H1 (cell line): ENCODE results near the gene RAB9B. TPM values are rescaled to one million over a fixed set of nuclear protein-coding genes. Genes with fewer than 3 reads are reported as not detected.

ENCODE experiments used
- CTCF ChIA-PET: fragments of 300-600 bp; sonication (Branson Sonifier 250); formaldehyde crosslinking; loops from one replicate; lab custom pipeline; 2021; ENCODE audit not compliant: partially characterized antibody; lab: Charles Lee
- POLR2A ChIA-PET: fragments of 300-600 bp; sonication (Branson Sonifier 250); formaldehyde crosslinking; loops from one replicate; lab custom pipeline; 2021; ENCODE audit warnings: inconsistent platforms; ENCODE audit not compliant: partially characterized antibody; lab: Charles Lee
- DNase-seq, 2 experiments: peaks; one replicate each; pipeline versions ENCODE4 v3.0.0 to v3.0.0-alpha.2; 2010 to 2022; ENCODE audit warnings: low spot score in 2 of 2, low read depth in 1 of 2, mixed read lengths in 1 of 2
- FAIRE-seq: peaks from 2 replicates; lab custom pipeline; 2011; peaks lifted over from hg19 to GRCh38; lab: Jason Lieb, UNC
- H2AFZ ChIP-seq: 2 replicates; pipeline ENCODE4 v1.8.1; 2012; ENCODE audit warnings: low read length, inconsistent platforms
- H2AK5ac ChIP-seq: 2 replicates; pipeline ENCODE4 v1.6.1; 2013; ENCODE audit warnings: low read depth, low read length
- H2BK120ac ChIP-seq: replicated peaks from 2 replicates; pipeline ENCODE3; 2013; ENCODE audit warnings: low read depth, low read length, inconsistent platforms
- H2BK12ac ChIP-seq: 2 replicates; pipeline ENCODE4 v1.6.1; 2013; ENCODE audit warnings: low read depth, low read length
- H2BK15ac ChIP-seq: 2 replicates; pipeline ENCODE4 v1.6.1; 2013; ENCODE audit warnings: low read length
- H2BK20ac ChIP-seq: 2 replicates; pipeline ENCODE4 v1.6.1; 2013; ENCODE audit warnings: low read length
- H2BK5ac ChIP-seq: 2 replicates; pipeline ENCODE4 v1.6.1; 2013; ENCODE audit warnings: low read depth, low read length
- H3K14ac ChIP-seq: 2 replicates; pipeline ENCODE4 v1.6.1; 2013; ENCODE audit warnings: inconsistent platforms; ENCODE audit not compliant: insufficient read length
- H3K18ac ChIP-seq: 2 replicates; pipeline ENCODE4 v1.6.1; 2013; ENCODE audit warnings: low read length; ENCODE audit errors: extremely low read depth
- H3K23ac ChIP-seq: 2 replicates; pipeline ENCODE4 v1.6.1; 2013; ENCODE audit warnings: inconsistent platforms; ENCODE audit not compliant: insufficient read length
- H3K23me2 ChIP-seq: 2 replicates; pipeline ENCODE4 v1.6.1; 2013; ENCODE audit warnings: low read depth, low read length
- H3K27ac ChIP-seq: 2 replicates; pipeline ENCODE4 v1.6.1; 2011; ENCODE audit warnings: low read depth, low read length, inconsistent platforms
- H3K27me3 ChIP-seq, 4 experiments: replicated peaks in 1 of 4; 1 replicate in 1 of 4; 2 replicates in 3 of 4; pipeline versions ENCODE4 v1.6.1 to v1.8.1; 2011 to 2013; ENCODE audit warnings: low read length in 3 of 4, mild to moderate bottlenecking in 3 of 4, inconsistent platforms in 2 of 4, mixed read lengths in 2 of 4, moderate library complexity in 1 of 4; ENCODE audit not compliant: control insufficient read depth in 3 of 4, insufficient read depth in 3 of 4; ENCODE audit errors: extremely low read depth in 1 of 4
- H3K36me3 ChIP-seq, 4 experiments: 2 replicates each; pipeline versions ENCODE4 v1.6.1 to v1.8.1; 2011 to 2013; ENCODE audit warnings: mild to moderate bottlenecking in 4 of 4, low read length in 3 of 4, moderate library complexity in 2 of 4, control low read depth in 1 of 4, inconsistent platforms in 1 of 4; ENCODE audit not compliant: insufficient read depth in 4 of 4, control insufficient read depth in 2 of 4
- H3K4ac ChIP-seq: replicated peaks from 2 replicates; pipeline ENCODE3; 2013; ENCODE audit warnings: low read length, low read depth, mixed read lengths, inconsistent platforms; ENCODE audit not compliant: insufficient read length
- H3K4me1 ChIP-seq, 4 experiments: replicated peaks in 1 of 4; 1 replicate in 1 of 4; 2 replicates in 3 of 4; pipeline versions ENCODE4 v1.6.1 to v1.8.1; 2011 to 2013; ENCODE audit warnings: low read length in 3 of 4, inconsistent platforms in 2 of 4, mixed read lengths in 1 of 4; ENCODE audit not compliant: insufficient read depth in 4 of 4, control insufficient read depth in 3 of 4
- H3K4me2 ChIP-seq, 2 experiments: 2 replicates each; pipeline versions ENCODE4 v1.6.1 to v1.8.1; 2011 to 2013; ENCODE audit warnings: low read depth in 2 of 2, low read length in 2 of 2, control low read depth in 1 of 2, inconsistent platforms in 1 of 2, mild to moderate bottlenecking in 1 of 2; ENCODE audit not compliant: insufficient read depth in 1 of 2
- H3K4me3 ChIP-seq, 4 experiments: fragments of 200-600, 300-600 bp in 1 of 4; sonication (generic), shearing (Covaris generic), sonication (Bioruptor Twin) in 1 of 4; 2 replicates each; pipeline versions ENCODE4 v1.5.1 to v1.8.1; 2011 to 2016; ENCODE audit warnings: low read length in 4 of 4, low read depth in 3 of 4, control low read depth in 2 of 4, inconsistent platforms in 2 of 4, mild to moderate bottlenecking in 2 of 4, mixed read lengths in 1 of 4, moderate library complexity in 1 of 4; ENCODE audit not compliant: insufficient read depth in 2 of 4; ENCODE audit errors: extremely low read depth in 1 of 4
- H3K56ac ChIP-seq: replicated peaks from 2 replicates; pipeline ENCODE3; 2013; ENCODE audit warnings: low read depth, mild to moderate bottlenecking, mixed read lengths, low read length, inconsistent platforms; ENCODE audit not compliant: insufficient read length
- H3K79me1 ChIP-seq: 2 replicates; pipeline ENCODE4 v1.6.1; 2013; ENCODE audit warnings: low read depth, low read length, control low read depth
- H3K79me2 ChIP-seq, 2 experiments: 2 replicates each; pipeline versions ENCODE4 v1.6.1 to v1.8.1; 2012 to 2013; ENCODE audit warnings: low read length in 2 of 2, mild to moderate bottlenecking in 2 of 2, inconsistent platforms in 1 of 2; ENCODE audit not compliant: insufficient read depth in 2 of 2, control insufficient read depth in 1 of 2
- H3K9ac ChIP-seq, 4 experiments: replicated peaks in 1 of 4; 1 replicate in 1 of 4; 2 replicates in 3 of 4; pipeline versions ENCODE4 v1.6.1 to v1.8.1; 2011 to 2013; ENCODE audit warnings: low read depth in 3 of 4, low read length in 3 of 4, control low read depth in 2 of 4, mild to moderate bottlenecking in 2 of 4, moderate library complexity in 2 of 4, inconsistent platforms in 1 of 4; ENCODE audit errors: extremely low read depth in 1 of 4
- H3K9me3 ChIP-seq, 2 experiments: 2 replicates each; pipeline versions ENCODE4 v1.6.1 to v1.8.1; 2012 to 2013; ENCODE audit warnings: mild to moderate bottlenecking in 2 of 2, moderate library complexity in 2 of 2, control low read depth in 1 of 2, inconsistent platforms in 1 of 2, low read depth in 1 of 2, low read length in 1 of 2, mixed read lengths in 1 of 2; ENCODE audit not compliant: insufficient read depth in 2 of 2
- H4K20me1 ChIP-seq, 2 experiments: replicated peaks in 1 of 2; 2 replicates each; pipeline versions ENCODE3 to v1.8.1; 2011 to 2013; ENCODE audit warnings: inconsistent platforms in 2 of 2, low read length in 2 of 2, mild to moderate bottlenecking in 1 of 2; ENCODE audit not compliant: insufficient read depth in 2 of 2, control insufficient read depth in 1 of 2
- H4K5ac ChIP-seq: 2 replicates; pipeline ENCODE4 v1.6.1; 2013; ENCODE audit warnings: low read length, low read depth, mixed read lengths, inconsistent platforms; ENCODE audit not compliant: insufficient read length
- H4K8ac ChIP-seq: 2 replicates; pipeline ENCODE4 v1.8.0; 2013; ENCODE audit warnings: mild to moderate bottlenecking, moderate library complexity, low read length, inconsistent platforms; ENCODE audit not compliant: insufficient read depth; ENCODE audit errors: extremely low read depth
- H4K91ac ChIP-seq: replicated peaks from 2 replicates; pipeline ENCODE3; 2013; ENCODE audit warnings: low read length, mixed read lengths, inconsistent platforms; ENCODE audit not compliant: insufficient read length
- WGBS, 2 experiments: shearing (Covaris generic) in 1 of 2; methylation state at CpG; one replicate each; pipeline versions ENCODE4 v1.1.6 to v1.1.7; 2013 to 2015; ENCODE audit warnings: low lambda C conversion rate in 2 of 2, mixed read lengths in 2 of 2, inconsistent platforms in 1 of 2, low coverage in 1 of 2, missing lambda C conversion rate in 1 of 2; ENCODE audit not compliant: insufficient replicate concordance in 2 of 2, insufficient coverage in 1 of 2, insufficient read length in 1 of 2; ENCODE audit errors: extremely low coverage in 1 of 2, missing lambda C conversion rate in 1 of 2; 5-methylcytosine and 5-hydroxymethylcytosine counted together
- polyA plus RNA-seq, 7 experiments: library from polyadenylated mRNA; depleted of rRNA in 3 of 7; stranded (reverse) in 5 of 7; unstranded in 2 of 7; fragments of >200 nt in 5 of 7; fragments of 200-250 nt in 2 of 7; gene quantifications; 1 replicate in 5 of 7; 2 replicates in 1 of 7; 4 replicates in 1 of 7; pipeline versions ENCODE4 v1.2.1 to v1.2.3, GENCODE V29; 2011 to 2013; ENCODE audit warnings: missing spikeins in 2 of 7, mixed read lengths in 2 of 7
- total RNA-seq: library from RNA; stranded (reverse); fragmentation: NEBNext Ultra II Directional; extraction: Animal tissue kit (Norgen Biotek cat#: 25700); gene quantifications from 2 replicates; pipeline ENCODE4 v1.2.1, GENCODE V29; 2021
- TF ChIP-seq, protein P1 (sequence below): IDR thresholded peaks from 2 replicates; pipeline ENCODE4 v1.6.1; 2011; ENCODE audit warnings: low read length, improper control_type of control experiment

Gene RAB9B
- total and polyA plus RNA-seq, 2 of the 8 experiments (the other 6 are each of a cell fraction or from before 2014, with no cell fraction given), result 0.26 to 0.56 TPM

GRCh38 chrX:103847174-103847870, 15.3 kb upstream of the RAB9B start:
- 77% methylated on average over 5 of the region's 5 CpGs; no CpG with 5 or more reads in 1 of the 2 experiments for WGBS, 2 experiments
- no peak overlapping the region for H2BK5ac ChIP-seq
- no peak overlapping the region for H4K5ac ChIP-seq
- no peak overlapping the region for H4K8ac ChIP-seq
- H3K79me2 ChIP-seq, result no peaks in the 10 kb centered on the region
- H3K23ac ChIP-seq, result no peak overlapping the region
- H4K91ac ChIP-seq, result no peak overlapping the region
- H3K14ac ChIP-seq, result no peak overlapping the region
- no peak overlapping the region for H2BK120ac ChIP-seq
- H3K9ac ChIP-seq, result no peak overlapping the region
- FAIRE-seq (no peak), DNase-seq (no peak)
- no peaks in the 10 kb centered on the region for H3K9me3 ChIP-seq
- no peaks in the 10 kb centered on the region for H3K4me1 ChIP-seq
- POLR2A ChIA-PET, result no interaction called here
- H3K4ac ChIP-seq, result no peak overlapping the region
- no peak overlapping the region for H2AK5ac ChIP-seq
- H2BK12ac ChIP-seq, result no peak overlapping the region
- no peaks in the 10 kb centered on the region for H4K20me1 ChIP-seq
- no peak overlapping the region for H2BK15ac ChIP-seq
- no peak overlapping the region for H3K27ac ChIP-seq
- H3K18ac ChIP-seq, result no peak overlapping the region
- H3K23me2 ChIP-seq, result no peaks in the 10 kb centered on the region
- no peak overlapping the region for H2AFZ ChIP-seq
- no peak overlapping the region for H3K56ac ChIP-seq
- H3K4me3 ChIP-seq, result no peak overlapping the region
- H3K4me2 ChIP-seq, result no peak overlapping the region
- CTCF ChIA-PET, result no interaction called here
- no peaks in the 10 kb centered on the region for H3K79me1 ChIP-seq
- H3K36me3 ChIP-seq, result no peaks in the 10 kb centered on the region
- no peaks in the 10 kb centered on the region for H3K27me3 ChIP-seq
- H2BK20ac ChIP-seq, result no peak overlapping the region
- TF ChIP-seq, protein P1, sequence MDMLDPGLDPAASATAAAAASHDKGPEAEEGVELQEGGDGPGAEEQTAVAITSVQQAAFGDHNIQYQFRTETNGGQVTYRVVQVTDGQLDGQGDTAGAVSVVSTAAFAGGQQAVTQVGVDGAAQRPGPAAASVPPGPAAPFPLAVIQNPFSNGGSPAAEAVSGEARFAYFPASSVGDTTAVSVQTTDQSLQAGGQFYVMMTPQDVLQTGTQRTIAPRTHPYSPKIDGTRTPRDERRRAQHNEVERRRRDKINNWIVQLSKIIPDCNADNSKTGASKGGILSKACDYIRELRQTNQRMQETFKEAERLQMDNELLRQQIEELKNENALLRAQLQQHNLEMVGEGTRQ, result no peak
